GM18867 (cell line): Measurements from ENCODE around the gene NLRP6.
A peak's percentile ranks its signal among the peaks of the same experiment; 100 is the strongest.

ENCODE experiments used
- ATAC-seq: cut with Tn5 transposase; IDR thresholded peaks from one replicate; pipeline ENCODE4 v1.9.1; 2021; ENCODE audit warnings: mild to moderate bottlenecking, moderate library complexity; ENCODE audit not compliant: unreplicated experiment

NLRP6 gene

GRCh38 chr11:255816-256215, 22.4 kb upstream of the NLRP6 start:
- ATAC-seq = no peak

- peak; percentile 55 for ATAC-seq
These were observed 21.1 kb upstream of the NLRP6 start for GRCh38 chr11:256952-257737.

- no peak for ATAC-seq
These were observed 20.3 kb upstream of the NLRP6 start for GRCh38 chr11:257766-258493.

GRCh38 chr11:259413-259812, 18.8 kb upstream of the NLRP6 start:
- ATAC-seq = no peak

GRCh38 chr11:261624-262023, 16.6 kb upstream of the NLRP6 start:
- no peak for ATAC-seq

GRCh38 chr11:266676-267439, 11.3 kb upstream of the NLRP6 start:
- ATAC-seq = no peak

GRCh38 chr11:267491-267994, 10.7 kb upstream of the NLRP6 start:
- ATAC-seq = no peak

- ATAC-seq = peak; percentile 47
These were observed 9.5 kb upstream of the NLRP6 start for GRCh38 chr11:268716-269145.

- ATAC-seq = peak; percentile 69
These were observed 8.9 kb upstream of the NLRP6 start for GRCh38 chr11:269146-269890.

GRCh38 chr11:270451-271318, 7.5 kb upstream of the NLRP6 start:
- ATAC-seq = no peak

GRCh38 chr11:271319-271715, 6.9 kb upstream of the NLRP6 start:
- ATAC-seq = no peak

GRCh38 chr11:272195-272930, 5.8 kb upstream of the NLRP6 start:
- ATAC-seq = no peak

- ATAC-seq = no peak
These were observed 5.3 kb upstream of the NLRP6 start for GRCh38 chr11:272931-273198.

GRCh38 chr11:276219-276618, 2.0 kb upstream of the NLRP6 start:
- no peak for ATAC-seq

- no peak for ATAC-seq
These were observed 1.1 kb downstream of the NLRP6 start for GRCh38 chr11:279040-279965.

- ATAC-seq = no peak
These were observed 1.9 kb downstream of the NLRP6 start for GRCh38 chr11:279966-280705.

- no peak for ATAC-seq
These were observed 2.7 kb downstream of the NLRP6 start for GRCh38 chr11:280706-281485.
